CD1c-positive myeloid dendritic cell (primary cell): Measurements from ENCODE around the gene MDM2.

Experiments
- DNase-seq: peaks from one replicate; pipeline ENCODE4 v3.0.0-alpha.2; 2016; ENCODE audit errors: extremely low spot score

Gene MDM2

GRCh38 chr12:68807576-68808387 is at the start of gene MDM2:
Gene MDM2 (plus strand): TSS chr12:68808177. CDS start chr12:68808478, 301 bp downstream.
- DNase-seq, result peak; percentile 97

GRCh38 chr12:68759852-68760251 is 48.1 kb upstream of the MDM2 start:
- DNase-seq, result no peak

GRCh38 chr12:68760806-68761441 is 47.1 kb upstream of the MDM2 start:
- DNase-seq, result no peak

- DNase-seq, result no peak
Measured at GRCh38 chr12:68761442-68761812, 46.5 kb upstream of the MDM2 start.

GRCh38 chr12:68761901-68762630 is 45.9 kb upstream of the MDM2 start:
- no peak for DNase-seq

GRCh38 chr12:68762691-68763090 is 45.3 kb upstream of the MDM2 start:
- DNase-seq, result no peak

GRCh38 chr12:68765696-68766095 is 42.3 kb upstream of the MDM2 start:
- DNase-seq, result no peak

- DNase-seq, result no peak
Measured at GRCh38 chr12:68766646-68767045, 41.3 kb upstream of the MDM2 start.

GRCh38 chr12:68767191-68767590 is 40.8 kb upstream of the MDM2 start:
- no peak for DNase-seq

- no peak for DNase-seq
Measured at GRCh38 chr12:68768431-68768939, 39.5 kb upstream of the MDM2 start.

- DNase-seq, result no peak
Measured at GRCh38 chr12:68769941-68770340, 38.0 kb upstream of the MDM2 start.

- no peak for DNase-seq
Measured at GRCh38 chr12:68771223-68771925, 36.6 kb upstream of the MDM2 start.

GRCh38 chr12:68772714-68773113 is 35.3 kb upstream of the MDM2 start:
- no peak for DNase-seq

GRCh38 chr12:68773582-68773981 is 34.4 kb upstream of the MDM2 start:
- DNase-seq, result no peak

GRCh38 chr12:68775121-68775630 is 32.8 kb upstream of the MDM2 start:
- DNase-seq, result no peak

GRCh38 chr12:68776976-68777610 is 30.9 kb upstream of the MDM2 start:
- no peak for DNase-seq

- DNase-seq, result no peak
Measured at GRCh38 chr12:68779280-68779679, 28.7 kb upstream of the MDM2 start.

- no peak for DNase-seq
Measured at GRCh38 chr12:68780731-68781130, 27.2 kb upstream of the MDM2 start.

- no peak for DNase-seq
Measured at GRCh38 chr12:68781728-68782127, 26.2 kb upstream of the MDM2 start.

GRCh38 chr12:68784015-68784414 is 24.0 kb upstream of the MDM2 start:
- peak; percentile 79 for DNase-seq

- DNase-seq, result peak; percentile 72
Measured at GRCh38 chr12:68785358-68785757, 22.6 kb upstream of the MDM2 start.
